ENCODE data around the gene CD59.
A peak's percentile ranks its signal among the peaks of the same experiment; 100 is the strongest.

CD59 gene, protein sequence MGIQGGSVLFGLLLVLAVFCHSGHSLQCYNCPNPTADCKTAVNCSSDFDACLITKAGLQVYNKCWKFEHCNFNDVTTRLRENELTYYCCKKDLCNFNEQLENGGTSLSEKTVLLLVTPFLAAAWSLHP

DNA sequence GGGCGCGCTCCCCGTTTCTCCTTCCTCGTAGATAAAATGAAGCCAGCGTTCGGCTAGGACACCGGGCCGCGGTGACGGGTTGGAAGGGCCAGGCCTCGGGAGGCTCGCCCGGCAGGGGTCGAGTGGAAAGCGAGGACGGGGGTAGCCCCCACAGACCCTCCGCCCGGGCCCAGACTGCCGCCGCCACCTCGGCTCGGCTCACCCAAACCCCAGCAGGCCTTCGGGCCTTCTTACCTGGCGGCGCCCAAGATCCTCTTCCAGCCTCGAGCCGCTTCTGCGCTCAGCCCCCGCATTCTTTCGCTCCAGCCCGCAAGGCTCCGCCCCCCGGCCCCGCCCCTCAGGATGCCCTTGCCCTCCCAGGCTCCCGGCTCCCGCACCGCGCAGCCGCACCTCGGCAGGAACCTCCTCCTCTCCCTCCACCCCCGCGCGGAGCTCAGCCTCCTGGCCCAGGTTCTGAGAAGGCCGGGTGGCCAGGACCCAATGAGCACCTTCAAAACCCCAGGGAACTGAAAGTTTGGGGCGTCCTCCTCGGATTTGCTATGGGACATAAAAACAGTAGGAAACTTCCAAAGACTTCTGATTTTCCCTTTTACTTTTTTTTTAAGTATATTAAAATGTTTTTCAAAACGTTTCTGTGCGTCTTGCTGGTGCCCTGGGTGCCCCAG is at the start of gene CD59:
CD59 (minus strand) TSS at position 276 of the 665 bp plus-strand sequence. CDS start 13,978 bp downstream, outside the sequence.
- Mint-ChIP-seq H3K4me3 (peak within 1 kb of the TSS; percentile 84), H3K36me3 (ENCODE audit: low read depth) (peaks cover 8% of the 10 kb centered on the region), H3K27me3 (peaks cover 17% of the 10 kb centered on the region), H3K9me3 (no peaks in the 10 kb centered on the region), H3K4me1 (peaks cover 41% of the 10 kb centered on the region), H3K27ac (peak within 1 kb of the TSS; percentile 72)
- DNase-seq (peak; percentile 93), ATAC-seq (peak; percentile 42)

DNA sequence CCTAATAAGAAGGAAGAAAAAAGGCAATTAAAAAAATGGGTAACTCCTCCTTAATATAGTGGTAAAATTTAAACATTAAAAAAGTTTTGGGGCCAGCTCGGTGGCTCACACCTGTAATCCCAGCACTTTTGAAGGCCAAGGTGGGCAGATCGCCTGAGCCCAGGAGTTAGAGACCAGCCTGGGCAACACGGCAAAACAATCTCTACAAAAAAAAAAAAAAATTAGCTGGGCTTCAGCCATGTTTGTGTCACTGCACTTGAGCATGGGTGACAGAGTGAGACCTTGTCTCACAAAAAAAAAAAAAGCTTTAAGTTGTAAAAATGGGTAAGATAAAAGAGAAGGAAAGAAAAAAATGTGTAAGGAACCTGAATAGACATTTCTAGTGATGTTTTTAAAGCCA is 49.4 kb upstream of the CD59 start:
- H3K4me3 Mint-ChIP-seq, result no peak overlapping the region
- DNase-seq (no peak), ATAC-seq (no peak)
- no peaks in the 10 kb centered on the region for H3K9me3 Mint-ChIP-seq
- no peaks in the 10 kb centered on the region for H3K4me1 Mint-ChIP-seq
- H3K36me3 Mint-ChIP-seq (ENCODE audit: low read depth), result no peaks in the 10 kb centered on the region
- no peak overlapping the region for H3K27ac Mint-ChIP-seq
- peaks cover 43% of the 10 kb centered on the region for H3K27me3 Mint-ChIP-seq

DNA sequence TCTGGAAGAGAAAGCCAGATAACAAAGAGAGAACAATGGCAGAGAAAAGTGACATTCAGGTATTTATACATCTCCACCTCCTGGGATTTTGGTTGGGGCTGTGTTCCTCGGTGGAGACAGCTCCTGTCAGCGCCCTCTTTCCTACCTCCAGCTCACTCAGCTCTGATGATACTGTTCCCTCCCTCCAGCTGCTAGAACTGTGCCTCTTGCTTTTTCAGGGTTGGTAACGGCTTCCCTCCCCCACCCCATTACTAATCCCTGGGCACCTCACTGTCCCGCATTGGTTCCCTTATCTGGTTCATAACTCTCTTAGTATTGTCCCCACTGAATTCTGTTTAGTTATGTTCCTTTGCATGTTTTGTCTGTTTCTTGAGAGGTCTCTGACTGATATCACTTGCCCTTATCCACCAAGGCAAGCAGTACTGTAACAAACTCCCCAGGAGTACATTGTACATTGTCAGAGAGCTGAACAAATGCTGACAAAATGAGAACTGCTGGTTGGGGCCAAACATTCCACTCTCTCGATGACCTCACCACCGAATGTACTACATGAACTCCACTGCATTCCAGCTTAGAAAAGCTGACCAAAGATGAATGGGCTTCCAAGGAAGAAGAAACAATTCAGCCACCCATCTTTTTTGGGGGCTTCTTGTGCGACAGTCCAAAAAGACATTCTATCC is 43.8 kb upstream of the CD59 start:
- DNase-seq (no peak), ATAC-seq (no peak)
- H3K27me3 Mint-ChIP-seq, result peaks cover 38% of the 10 kb centered on the region
- H3K36me3 Mint-ChIP-seq (ENCODE audit: low read depth), result no peaks in the 10 kb centered on the region
- H3K4me1 Mint-ChIP-seq, result peaks cover 8% of the 10 kb centered on the region
- H3K4me3 Mint-ChIP-seq, result no peak overlapping the region
- H3K27ac Mint-ChIP-seq, result no peak overlapping the region
- H3K9me3 Mint-ChIP-seq, result no peaks in the 10 kb centered on the region

DNA sequence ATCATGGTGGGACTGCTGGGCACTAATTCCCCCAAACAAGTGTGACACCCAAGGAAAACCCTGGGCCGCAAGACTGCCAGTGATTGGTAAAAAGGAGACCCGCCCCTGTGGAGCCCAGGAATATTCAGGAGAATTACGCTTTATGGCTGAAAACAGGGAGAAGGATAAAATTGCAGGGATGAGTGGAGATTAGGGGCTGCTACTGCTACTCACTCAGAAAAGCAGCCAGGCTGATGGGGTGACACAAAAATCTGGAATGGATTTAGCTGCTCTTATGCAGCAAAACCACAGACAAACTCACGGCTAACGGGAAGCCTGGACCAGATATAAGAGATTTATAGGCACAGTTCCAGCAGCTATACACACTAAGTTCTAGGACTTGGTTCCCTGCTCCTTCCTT is 42.5 kb upstream of the CD59 start:
- ATAC-seq (no peak), DNase-seq (no peak)
- no peaks in the 10 kb centered on the region for H3K36me3 Mint-ChIP-seq (ENCODE audit: low read depth)
- H3K9me3 Mint-ChIP-seq, result no peaks in the 10 kb centered on the region
- H3K27ac Mint-ChIP-seq, result no peak overlapping the region
- H3K4me1 Mint-ChIP-seq, result peaks cover 13% of the 10 kb centered on the region
- H3K4me3 Mint-ChIP-seq, result no peak overlapping the region
- peaks cover 30% of the 10 kb centered on the region for H3K27me3 Mint-ChIP-seq

DNA sequence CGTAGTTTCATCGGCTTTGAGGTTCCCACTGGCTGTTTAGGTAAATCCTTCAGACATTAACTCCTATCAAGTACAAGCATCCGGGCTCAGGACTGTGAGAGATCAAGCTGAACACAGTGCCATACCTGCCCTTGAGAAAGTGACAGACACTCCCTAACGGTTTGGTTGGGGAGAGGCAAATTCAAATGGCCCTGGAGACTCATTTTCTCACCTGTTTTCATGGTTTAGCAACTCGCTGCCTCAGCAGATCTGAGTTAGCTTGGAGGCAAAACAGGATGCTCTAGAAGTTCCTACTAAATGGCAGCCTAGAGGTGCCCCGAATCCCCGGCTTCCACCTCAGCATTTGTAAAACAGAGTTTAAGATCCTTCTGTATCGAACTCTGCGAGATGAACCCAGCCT is 41.7 kb upstream of the CD59 start:
- DNase-seq (no peak), ATAC-seq (no peak)
- H3K4me3 Mint-ChIP-seq, result no peak overlapping the region
- no peaks in the 10 kb centered on the region for H3K9me3 Mint-ChIP-seq
- H3K36me3 Mint-ChIP-seq (ENCODE audit: low read depth), result no peaks in the 10 kb centered on the region
- H3K27me3 Mint-ChIP-seq, result peaks cover 27% of the 10 kb centered on the region
- H3K27ac Mint-ChIP-seq, result no peak overlapping the region
- H3K4me1 Mint-ChIP-seq, result peaks cover 18% of the 10 kb centered on the region

DNA sequence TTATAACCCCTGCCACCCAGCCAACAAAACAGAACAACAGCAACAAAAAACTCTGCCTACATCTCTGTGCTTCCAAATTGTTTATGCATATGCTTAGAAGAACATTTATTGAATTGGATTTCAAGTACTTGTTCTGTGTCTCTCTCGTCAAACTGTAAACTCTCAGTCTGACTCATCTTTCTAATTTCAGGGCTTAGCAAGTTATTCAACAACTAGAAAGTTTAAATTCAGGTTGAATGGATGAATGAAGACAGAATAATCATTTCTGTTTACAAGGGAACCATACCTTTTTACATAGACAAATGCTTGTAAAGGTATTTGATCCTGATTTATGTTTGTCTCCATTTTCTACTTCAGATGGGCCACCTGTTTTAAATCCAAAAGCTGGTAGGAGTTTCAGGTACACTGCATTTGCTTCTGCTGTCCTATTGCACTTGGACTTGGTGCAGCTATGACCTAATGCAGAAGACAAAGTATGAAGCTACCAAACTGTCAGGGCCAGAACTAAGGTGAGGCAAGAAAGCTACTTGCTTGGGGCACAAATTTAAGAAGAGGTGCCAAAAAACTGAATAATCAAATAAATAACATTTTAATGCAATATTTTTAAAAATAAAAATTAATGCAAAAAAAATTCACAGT is 39.7 kb upstream of the CD59 start:
- DNase-seq, result no peak
- Mint-ChIP-seq H3K4me1 (peaks cover 35% of the 10 kb centered on the region), H3K36me3 (ENCODE audit: low read depth) (no peaks in the 10 kb centered on the region), H3K4me3 (peak overlapping the region; percentile 18), H3K27ac (no peak overlapping the region), H3K27me3 (peaks cover 20% of the 10 kb centered on the region), H3K9me3 (no peaks in the 10 kb centered on the region)
- no peak for ATAC-seq

DNA sequence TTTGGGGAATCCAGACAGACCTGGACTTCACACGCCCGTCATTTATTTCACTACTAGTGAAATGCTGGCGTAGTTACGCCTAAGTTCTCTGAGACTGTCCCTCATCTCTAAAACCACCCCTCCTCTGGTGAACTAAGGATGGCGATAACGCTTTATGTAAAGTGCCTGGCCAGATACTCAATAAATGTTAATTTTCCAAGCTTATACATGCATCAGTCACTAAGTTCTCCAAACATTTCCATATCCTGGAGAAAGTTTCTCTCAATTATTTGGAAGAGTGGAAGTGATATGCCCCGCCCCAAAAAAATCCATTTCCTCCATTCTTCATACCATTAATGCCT is 39.2 kb upstream of the CD59 start:
- Mint-ChIP-seq H3K36me3 (ENCODE audit: low read depth) (no peaks in the 10 kb centered on the region), H3K27ac (no peak overlapping the region), H3K27me3 (peaks cover 20% of the 10 kb centered on the region), H3K4me1 (peaks cover 35% of the 10 kb centered on the region), H3K4me3 (peak overlapping the region; percentile 89), H3K9me3 (no peaks in the 10 kb centered on the region)
- ATAC-seq (no peak), DNase-seq (no peak)

DNA sequence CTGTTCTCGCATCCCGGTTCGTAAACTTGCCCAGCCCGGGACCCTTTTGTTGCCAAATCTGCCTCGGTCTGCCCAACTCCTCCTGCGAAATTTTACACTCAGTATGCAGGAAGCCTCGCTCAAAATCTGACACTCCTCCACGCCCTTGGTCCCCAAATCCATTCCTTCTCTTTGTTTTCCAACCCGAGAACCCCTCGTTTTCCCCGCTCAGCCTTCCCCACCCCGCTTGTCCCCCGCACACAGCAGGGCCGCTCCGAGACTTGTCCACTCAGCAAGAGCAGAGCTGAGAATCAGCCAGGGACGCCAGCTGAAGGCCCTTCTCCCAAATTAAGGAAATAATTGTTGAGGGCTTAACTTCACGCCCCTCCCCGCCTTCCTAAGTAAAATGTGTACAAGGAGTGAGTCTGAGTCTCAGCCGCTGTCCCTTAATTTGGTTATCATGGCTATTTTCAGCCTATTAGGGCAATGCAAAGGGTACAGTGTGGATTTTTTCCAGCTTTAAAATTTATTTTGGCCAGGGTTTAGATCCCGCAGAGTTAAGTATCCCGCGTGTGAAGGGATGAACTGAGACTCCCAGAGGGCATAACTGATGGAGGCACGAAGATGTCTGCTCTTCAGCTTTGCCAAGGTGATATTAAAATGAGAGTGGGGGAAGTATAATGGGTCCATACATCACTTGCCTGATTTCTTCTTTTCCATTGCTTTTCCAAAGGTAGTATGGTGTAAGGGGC is 38.7 kb upstream of the CD59 start:
- ATAC-seq (no peak), DNase-seq (no peak)
- H3K27ac Mint-ChIP-seq, result peak overlapping the region; percentile 83

DNA sequence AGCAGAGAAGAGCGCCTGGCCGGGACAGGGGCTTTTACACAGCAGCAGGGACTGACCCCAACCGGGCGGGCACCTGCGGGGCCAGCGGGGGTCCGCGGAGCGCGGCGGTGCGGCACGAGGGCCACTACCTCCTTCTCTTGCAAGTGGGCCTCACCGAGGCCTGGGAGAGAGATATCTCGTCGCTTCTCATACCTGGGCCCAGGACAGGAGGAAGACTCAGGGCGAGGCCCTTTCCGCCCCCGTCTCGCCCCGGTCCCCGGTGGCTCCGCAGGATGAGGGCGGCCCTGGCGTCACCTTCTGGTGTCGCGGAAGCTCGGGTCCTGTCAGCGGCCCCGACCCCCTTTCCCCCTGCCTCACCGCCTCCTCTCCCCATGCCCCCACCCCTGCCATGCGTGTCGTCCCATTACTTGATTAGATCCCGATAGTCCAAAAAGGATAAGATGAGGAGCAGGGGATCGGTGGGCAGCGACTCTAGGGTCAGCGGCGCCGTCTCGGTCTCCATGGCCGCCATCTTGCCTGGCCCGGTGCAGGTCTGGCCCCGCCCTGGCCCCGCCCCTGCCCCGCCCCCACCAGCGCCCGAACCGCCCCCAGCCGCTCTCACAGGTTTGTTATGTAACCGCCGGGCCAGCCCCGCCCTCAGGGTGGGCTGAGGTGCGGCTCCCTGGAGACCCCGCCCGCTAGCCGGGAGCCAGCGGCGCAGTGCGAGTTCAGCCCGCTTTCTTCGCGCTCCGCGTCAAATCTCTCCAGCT is 37.9 kb upstream of the CD59 start, which contains the start of gene FBXO3:
FBXO3 (minus strand) TSS at position 534 of the 749 bp plus-strand sequence; CDS start at position 511, 23 bp downstream.
- H3K27ac Mint-ChIP-seq, result peak within 1 kb of the TSS; percentile 83
- H3K4me3 Mint-ChIP-seq, result peak within 1 kb of the TSS; percentile 89
- DNase-seq, result peak; percentile 74
- no peaks in the 10 kb centered on the region for H3K9me3 Mint-ChIP-seq
- peaks cover 6% of the 10 kb centered on the region for H3K36me3 Mint-ChIP-seq (ENCODE audit: low read depth)
- peaks cover 39% of the 10 kb centered on the region for H3K4me1 Mint-ChIP-seq
- peaks cover 16% of the 10 kb centered on the region for H3K27me3 Mint-ChIP-seq
- peak; percentile 78 for ATAC-seq

More for the DNA sequence above, 38.7 kb upstream of the CD59 start:
- H3K27me3 Mint-ChIP-seq, result peaks cover 18% of the 10 kb centered on the region
- H3K4me3 Mint-ChIP-seq, result peak overlapping the region; percentile 89
- H3K36me3 Mint-ChIP-seq (ENCODE audit: low read depth), result peaks cover 2% of the 10 kb centered on the region
- H3K4me1 Mint-ChIP-seq, result peaks cover 39% of the 10 kb centered on the region
- no peaks in the 10 kb centered on the region for H3K9me3 Mint-ChIP-seq

DNA sequence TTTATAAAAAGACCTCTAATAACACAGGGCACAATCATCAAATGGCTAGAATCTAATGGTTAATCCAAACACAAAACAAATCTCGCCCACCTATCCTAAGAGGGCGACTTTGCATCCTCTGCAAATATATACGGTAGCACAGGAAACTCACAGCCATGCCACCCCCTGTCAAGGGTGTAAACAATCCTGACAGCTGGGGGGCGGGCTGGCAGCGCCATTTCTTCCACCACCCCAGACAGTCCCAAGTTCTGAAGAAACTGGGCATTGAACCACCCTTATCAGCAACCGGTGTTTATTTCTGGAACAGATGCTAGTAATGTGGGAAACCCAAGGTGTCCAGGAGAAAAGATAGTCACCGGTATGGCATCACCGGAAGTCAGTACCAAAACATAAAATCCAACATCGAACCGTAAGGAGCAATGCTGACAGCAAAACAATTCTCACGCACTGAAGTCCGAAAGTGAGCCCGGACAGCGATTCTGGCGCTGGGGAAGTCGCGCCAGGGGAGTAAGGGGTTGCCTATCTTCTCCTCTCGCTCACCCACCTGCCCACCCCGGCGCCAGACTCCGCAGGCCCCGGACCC is 37.3 kb upstream of the CD59 start:
- H3K36me3 Mint-ChIP-seq (ENCODE audit: low read depth), result peaks cover 7% of the 10 kb centered on the region
- DNase-seq (peak; percentile 26), ATAC-seq (peak; percentile 56)
- H3K27me3 Mint-ChIP-seq, result peaks cover 14% of the 10 kb centered on the region
- peaks cover 39% of the 10 kb centered on the region for H3K4me1 Mint-ChIP-seq
- H3K9me3 Mint-ChIP-seq, result no peaks in the 10 kb centered on the region
- H3K27ac Mint-ChIP-seq, result peak overlapping the region; percentile 71
- peak overlapping the region; percentile 89 for H3K4me3 Mint-ChIP-seq

DNA sequence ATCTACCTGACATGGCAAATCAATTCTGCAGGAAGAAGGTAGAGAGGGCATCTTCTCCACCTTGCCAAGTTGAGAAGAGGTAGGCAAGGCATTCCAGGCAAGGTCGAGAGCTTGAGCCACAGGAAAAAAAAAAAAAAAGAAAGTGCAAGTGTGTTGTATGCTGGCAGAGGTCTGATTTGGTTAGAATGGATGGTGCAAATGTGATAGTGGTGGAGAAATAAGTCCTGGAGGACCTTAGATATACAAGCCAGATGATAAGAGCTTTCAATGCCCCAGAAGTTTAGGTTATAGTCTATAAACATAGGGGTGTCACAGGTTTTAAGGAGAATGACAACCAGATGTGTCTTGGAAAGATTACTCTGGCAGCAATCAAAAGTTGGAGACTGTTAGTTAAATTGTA is 36.6 kb upstream of the CD59 start:
- Mint-ChIP-seq H3K4me3 (no peak overlapping the region), H3K4me1 (peaks cover 39% of the 10 kb centered on the region), H3K36me3 (ENCODE audit: low read depth) (peaks cover 9% of the 10 kb centered on the region), H3K9me3 (no peaks in the 10 kb centered on the region), H3K27ac (no peak overlapping the region), H3K27me3 (peaks cover 12% of the 10 kb centered on the region)
- DNase-seq, result no peak
- ATAC-seq, result no peak

DNA sequence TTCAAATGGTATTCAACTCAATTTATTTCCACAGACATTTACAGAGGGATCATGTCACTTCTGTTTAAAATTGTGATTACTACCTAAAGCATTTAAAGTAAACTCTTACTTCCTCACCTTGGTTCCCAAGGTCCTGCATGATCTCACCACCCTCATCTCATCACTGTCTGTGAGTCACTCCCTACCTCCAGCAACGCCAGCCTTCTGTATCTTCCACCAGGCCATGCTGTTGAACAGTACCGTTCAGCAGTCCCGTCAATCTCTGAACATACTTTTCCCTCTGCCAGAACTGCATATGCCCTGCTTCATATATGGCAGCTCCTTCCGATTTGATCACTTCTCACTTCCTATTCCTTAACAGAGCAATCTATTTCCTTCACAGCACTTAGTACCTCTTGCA is 36.1 kb upstream of the CD59 start:
- Mint-ChIP-seq H3K27ac (no peak overlapping the region), H3K27me3 (peaks cover 10% of the 10 kb centered on the region), H3K4me1 (peaks cover 39% of the 10 kb centered on the region), H3K4me3 (no peak overlapping the region), H3K9me3 (no peaks in the 10 kb centered on the region), H3K36me3 (ENCODE audit: low read depth) (peaks cover 12% of the 10 kb centered on the region)
- no peak for ATAC-seq
- DNase-seq, result no peak

DNA sequence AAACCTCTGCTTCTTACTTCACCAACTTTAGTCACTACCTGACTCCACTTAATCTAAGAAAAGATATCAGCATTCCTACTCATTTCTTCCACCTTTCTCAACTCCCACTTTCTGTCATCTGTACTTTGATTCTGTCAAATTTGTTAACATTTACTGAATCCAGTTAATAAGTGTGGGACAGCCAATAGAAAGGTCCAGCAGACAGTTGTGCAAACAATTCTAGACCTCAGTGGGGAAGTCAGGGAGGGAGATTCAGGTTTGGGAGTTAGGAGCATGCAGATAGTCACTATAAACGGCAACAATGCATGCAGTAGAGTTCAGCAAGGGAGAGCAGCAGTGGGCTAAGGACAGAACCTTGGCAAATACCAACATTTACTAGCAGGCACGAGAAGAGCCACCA is 34.0 kb upstream of the CD59 start:
- Mint-ChIP-seq H3K36me3 (ENCODE audit: low read depth) (peaks cover 21% of the 10 kb centered on the region), H3K4me3 (no peak overlapping the region), H3K9me3 (no peaks in the 10 kb centered on the region), H3K27me3 (peaks cover 2% of the 10 kb centered on the region), H3K27ac (no peak overlapping the region), H3K4me1 (peaks cover 33% of the 10 kb centered on the region)
- DNase-seq, result no peak
- no peak for ATAC-seq
